ENCODE results near the gene ALDH1A3.

GRCh38 chr15:100958326-100959065 lies 78.9 kb downstream of the ALDH1A3 start:
- TF ChIP-seq EZH2 (IDR thresholded peaks at IDR 0.05) (no peak), POLR2AphosphoS5 (IDR thresholded peaks at IDR 0.05; ENCODE audit: borderline replicate concordance, low read depth, low read length) (no peak)
